ENCODE measurements around the gene FFAR3. TPM values are rescaled to one million over a fixed set of nuclear protein-coding genes. Genes with fewer than 3 reads are reported as not detected.
A peak's percentile ranks its signal among the peaks of the same experiment; 100 is the strongest.

FFAR3 gene
- total RNA-seq, 1 experiment from 2014 or later: not detected

GRCh38 chr19:35314031-35314430 lies 44.2 kb upstream of the FFAR3 start:
- Histone ChIP-seq H2AFZ (ENCODE audit: low read length) (no peak overlapping the region), H3K9me3 (ENCODE audit: low read length) (no peaks in the 10 kb centered on the region), H3K27ac (ENCODE audit: low read length) (no peak overlapping the region), H3K79me2 (ENCODE audit: low read length) (no peaks in the 10 kb centered on the region), H3K27me3 (ENCODE audit: low read length) (no peaks in the 10 kb centered on the region), H3K9me2 (replicated peaks; ENCODE audit: insufficient read depth, low read length) (no peaks in the 10 kb centered on the region), H3K36me3 (ENCODE audit: insufficient read depth, low read length) (no peaks in the 10 kb centered on the region), H3K4me2 (ENCODE audit: low read depth, low read length, poor library complexity, severe bottlenecking) (no peak overlapping the region), H3K9ac (ENCODE audit: low read length) (no peak overlapping the region), H3K4me1 (ENCODE audit: low read length) (peaks cover 16% of the 10 kb centered on the region), H4K20me1 (ENCODE audit: insufficient read depth, low read depth, low read length) (no peaks in the 10 kb centered on the region), H3K4me3 (ENCODE audit: low read length) (no peak overlapping the region)
- no peak for DNase-seq

GRCh38 chr19:35314858-35315470 lies 43.3 kb upstream of the FFAR3 start:
- Histone ChIP-seq H3K9me2 (replicated peaks; ENCODE audit: insufficient read depth, low read length) (no peaks in the 10 kb centered on the region), H3K4me1 (ENCODE audit: low read length) (peaks cover 22% of the 10 kb centered on the region), H3K9me3 (ENCODE audit: low read length) (no peaks in the 10 kb centered on the region), H3K27ac (ENCODE audit: low read length) (no peak overlapping the region), H3K9ac (ENCODE audit: low read length) (no peak overlapping the region), H3K27me3 (ENCODE audit: low read length) (no peaks in the 10 kb centered on the region), H3K4me2 (ENCODE audit: low read depth, low read length, poor library complexity, severe bottlenecking) (no peak overlapping the region), H2AFZ (ENCODE audit: low read length) (no peak overlapping the region), H4K20me1 (ENCODE audit: insufficient read depth, low read depth, low read length) (no peaks in the 10 kb centered on the region), H3K4me3 (ENCODE audit: low read length) (no peak overlapping the region), H3K79me2 (ENCODE audit: low read length) (no peaks in the 10 kb centered on the region), H3K36me3 (ENCODE audit: insufficient read depth, low read length) (no peaks in the 10 kb centered on the region)
- DNase-seq: no peak

DNA sequence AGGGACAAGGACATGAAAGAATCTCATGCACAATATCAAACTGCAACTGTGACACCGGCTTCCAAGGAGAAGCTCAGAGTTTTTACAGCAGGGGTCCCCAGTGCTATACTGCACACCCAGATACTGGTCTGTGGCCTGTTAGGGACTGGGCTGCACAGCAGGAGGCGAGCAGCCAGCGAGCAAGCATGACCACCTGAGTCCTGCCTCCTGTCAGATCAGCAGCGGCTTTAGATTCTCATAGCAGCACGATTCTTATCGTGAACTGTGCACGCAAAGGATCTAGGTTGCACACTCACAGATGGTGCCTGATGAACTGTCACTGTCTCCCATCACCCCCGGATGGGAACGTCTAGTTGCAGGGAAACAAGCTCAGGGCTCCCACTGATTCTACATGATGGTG lies 42.4 kb upstream of the FFAR3 start:
- Histone ChIP-seq H3K9me2 (replicated peaks; ENCODE audit: insufficient read depth, low read length) (no peaks in the 10 kb centered on the region), H3K36me3 (ENCODE audit: insufficient read depth, low read length) (no peaks in the 10 kb centered on the region), H3K27ac (ENCODE audit: low read length) (no peak overlapping the region), H3K4me3 (ENCODE audit: low read length) (no peak overlapping the region), H3K4me1 (ENCODE audit: low read length) (peaks cover 31% of the 10 kb centered on the region), H3K79me2 (ENCODE audit: low read length) (no peaks in the 10 kb centered on the region), H4K20me1 (ENCODE audit: insufficient read depth, low read depth, low read length) (no peaks in the 10 kb centered on the region), H3K27me3 (ENCODE audit: low read length) (no peaks in the 10 kb centered on the region), H3K9me3 (ENCODE audit: low read length) (no peaks in the 10 kb centered on the region), H3K4me2 (ENCODE audit: low read depth, low read length, poor library complexity, severe bottlenecking) (no peak overlapping the region), H2AFZ (ENCODE audit: low read length) (no peak overlapping the region), H3K9ac (ENCODE audit: low read length) (no peak overlapping the region)
- DNase-seq: peak; percentile 61

DNA sequence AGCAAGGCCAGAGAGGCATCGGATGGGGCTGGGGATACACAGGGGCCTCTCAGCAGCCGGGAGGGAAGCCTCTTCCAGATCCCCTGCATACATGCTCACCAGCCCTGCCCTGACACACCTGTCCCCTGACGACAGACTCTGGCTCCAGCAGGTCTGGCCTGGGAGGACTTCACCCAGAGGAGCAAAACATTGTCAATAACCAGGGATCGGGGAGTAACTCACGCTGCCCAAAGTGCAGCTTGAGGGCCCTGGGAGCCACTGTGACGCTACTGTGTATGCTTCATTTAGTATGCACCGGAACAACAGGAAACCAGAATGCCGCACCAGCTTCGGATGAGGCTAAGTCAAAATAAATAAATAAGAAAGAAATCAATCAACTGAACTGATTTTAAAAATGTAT lies 41.7 kb upstream of the FFAR3 start:
- Histone ChIP-seq H3K9me2 (replicated peaks; ENCODE audit: insufficient read depth, low read length) (no peaks in the 10 kb centered on the region), H3K79me2 (ENCODE audit: low read length) (no peaks in the 10 kb centered on the region), H3K9ac (ENCODE audit: low read length) (no peak overlapping the region), H3K27ac (ENCODE audit: low read length) (no peak overlapping the region), H4K20me1 (ENCODE audit: insufficient read depth, low read depth, low read length) (no peaks in the 10 kb centered on the region), H3K4me3 (ENCODE audit: low read length) (no peak overlapping the region), H3K4me1 (ENCODE audit: low read length) (peaks cover 38% of the 10 kb centered on the region), H3K27me3 (ENCODE audit: low read length) (no peaks in the 10 kb centered on the region), H3K36me3 (ENCODE audit: insufficient read depth, low read length) (no peaks in the 10 kb centered on the region), H3K4me2 (ENCODE audit: low read depth, low read length, poor library complexity, severe bottlenecking) (no peak overlapping the region), H2AFZ (ENCODE audit: low read length) (no peak overlapping the region), H3K9me3 (ENCODE audit: low read length) (no peaks in the 10 kb centered on the region)
- no peak for DNase-seq

DNA sequence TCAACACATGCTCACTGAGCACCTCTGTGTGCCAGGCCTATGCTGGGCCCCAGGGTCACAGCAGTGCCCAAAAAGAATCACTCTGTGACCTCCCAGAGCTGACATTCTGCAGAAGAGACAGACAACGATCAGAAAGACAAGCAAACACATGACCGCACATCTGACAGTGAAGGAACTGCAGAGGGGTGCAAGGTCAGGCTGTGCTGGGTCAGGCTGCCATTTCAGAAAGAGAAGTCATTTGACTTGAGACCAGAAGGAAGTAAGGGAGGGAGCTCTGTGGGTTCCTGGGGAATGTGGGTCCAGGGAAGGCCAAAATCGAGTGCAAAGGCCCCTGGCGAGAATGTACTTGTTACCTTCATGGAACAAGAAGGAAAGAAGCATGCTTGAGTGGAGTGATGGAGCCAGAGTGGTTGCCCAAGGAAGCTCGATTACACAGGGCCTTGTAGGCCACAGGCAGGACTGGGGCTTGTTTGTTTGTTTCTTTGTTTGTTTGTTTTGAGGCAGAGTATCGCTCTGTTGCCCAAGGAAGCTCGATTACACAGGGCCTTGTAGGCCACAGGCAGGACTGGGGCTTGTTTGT lies 40.7 kb upstream of the FFAR3 start:
- Histone ChIP-seq H4K20me1 (ENCODE audit: insufficient read depth, low read depth, low read length) (no peaks in the 10 kb centered on the region), H2AFZ (ENCODE audit: low read length) (no peak overlapping the region), H3K4me2 (ENCODE audit: low read depth, low read length, poor library complexity, severe bottlenecking) (no peak overlapping the region), H3K9ac (ENCODE audit: low read length) (no peak overlapping the region), H3K27ac (ENCODE audit: low read length) (no peak overlapping the region), H3K79me2 (ENCODE audit: low read length) (no peaks in the 10 kb centered on the region), H3K9me2 (replicated peaks; ENCODE audit: insufficient read depth, low read length) (no peaks in the 10 kb centered on the region), H3K27me3 (ENCODE audit: low read length) (no peaks in the 10 kb centered on the region), H3K36me3 (ENCODE audit: insufficient read depth, low read length) (no peaks in the 10 kb centered on the region), H3K4me3 (ENCODE audit: low read length) (no peak overlapping the region), H3K9me3 (ENCODE audit: low read length) (peaks cover 4% of the 10 kb centered on the region), H3K4me1 (ENCODE audit: low read length) (peaks cover 41% of the 10 kb centered on the region)
- no peak for DNase-seq

DNA sequence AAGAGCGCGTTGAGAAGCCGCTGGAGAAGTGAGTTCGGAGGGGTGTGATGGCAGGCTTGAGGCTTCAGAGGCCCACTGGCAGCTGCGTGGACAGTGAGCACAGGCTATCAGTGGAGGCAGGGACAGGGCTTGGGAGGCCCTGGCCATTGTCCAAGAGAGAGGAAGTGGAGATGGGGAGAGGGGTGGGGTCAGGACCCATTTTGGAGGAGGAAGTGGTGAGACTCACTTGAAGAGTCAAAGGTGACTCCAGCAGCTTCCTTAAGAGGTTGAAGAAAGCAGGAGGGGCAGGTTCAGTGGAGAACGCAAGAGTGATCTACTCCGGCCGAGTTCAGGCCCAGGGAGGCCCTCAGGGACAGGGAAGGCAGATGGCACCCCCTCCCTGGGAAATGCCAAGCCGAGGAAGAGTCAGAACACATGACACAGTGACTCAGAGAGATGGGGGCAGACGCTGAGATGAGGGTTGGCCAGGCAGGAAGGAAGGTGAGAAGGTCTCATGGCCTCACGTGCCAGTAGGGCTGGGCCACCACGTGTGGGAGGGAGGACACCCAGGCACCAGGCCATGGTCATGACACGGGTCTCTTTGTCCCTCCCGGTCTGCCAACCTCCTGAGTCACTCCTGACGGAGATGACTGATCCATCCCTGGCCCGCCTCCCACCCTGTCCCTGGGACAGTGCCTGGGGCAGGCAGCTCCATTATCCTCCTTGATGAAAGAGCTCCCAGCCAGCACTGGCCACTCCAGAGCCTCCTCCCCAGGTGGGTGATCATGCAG lies 39.4 kb upstream of the FFAR3 start:
- no peak for DNase-seq
- Histone ChIP-seq H2AFZ (ENCODE audit: low read length) (no peak overlapping the region), H3K9ac (ENCODE audit: low read length) (peak overlapping the region; percentile 12; the same call in 1 of the 2 replicates), H4K20me1 (ENCODE audit: insufficient read depth, low read depth, low read length) (no peaks in the 10 kb centered on the region), H3K4me1 (ENCODE audit: low read length) (peaks cover 49% of the 10 kb centered on the region), H3K27me3 (ENCODE audit: low read length) (no peaks in the 10 kb centered on the region), H3K9me2 (replicated peaks; ENCODE audit: insufficient read depth, low read length) (no peaks in the 10 kb centered on the region), H3K36me3 (ENCODE audit: insufficient read depth, low read length) (no peaks in the 10 kb centered on the region), H3K27ac (ENCODE audit: low read length) (peak overlapping the region; percentile 73; the same call in 1 of the 2 replicates), H3K4me2 (ENCODE audit: low read depth, low read length, poor library complexity, severe bottlenecking) (peak overlapping the region; percentile 70), H3K4me3 (ENCODE audit: low read length) (no peak overlapping the region), H3K9me3 (ENCODE audit: low read length) (peaks cover 4% of the 10 kb centered on the region), H3K79me2 (ENCODE audit: low read length) (no peaks in the 10 kb centered on the region)

GRCh38 chr19:35320065-35320713 lies 38.1 kb upstream of the FFAR3 start:
- H2AFZ ChIP-seq (ENCODE audit: low read length): no peak overlapping the region
- no peaks in the 10 kb centered on the region for H3K79me2 ChIP-seq (ENCODE audit: low read length)
- H4K20me1 ChIP-seq (ENCODE audit: insufficient read depth, low read depth, low read length): no peaks in the 10 kb centered on the region
- peaks cover 63% of the 10 kb centered on the region for H3K4me1 ChIP-seq (ENCODE audit: low read length)
- H3K36me3 ChIP-seq (ENCODE audit: insufficient read depth, low read length): no peaks in the 10 kb centered on the region
- peak overlapping the region; percentile 73 for H3K27ac ChIP-seq (ENCODE audit: low read length)
- DNase-seq: peak; percentile 87
- peak overlapping the region; percentile 51 for H3K4me3 ChIP-seq (ENCODE audit: low read length)
- H3K9me2 ChIP-seq (replicated peaks; ENCODE audit: insufficient read depth, low read length): no peaks in the 10 kb centered on the region
- no peaks in the 10 kb centered on the region for H3K27me3 ChIP-seq (ENCODE audit: low read length)
- H3K9me3 ChIP-seq (ENCODE audit: low read length): peaks cover 4% of the 10 kb centered on the region
- peak overlapping the region; percentile 70 for H3K4me2 ChIP-seq (ENCODE audit: low read depth, low read length, poor library complexity, severe bottlenecking)
- peak overlapping the region; percentile 55 for H3K9ac ChIP-seq (ENCODE audit: low read length)

- peak overlapping the region; percentile 70 for H3K4me2 ChIP-seq (ENCODE audit: low read depth, low read length, poor library complexity, severe bottlenecking)
- no peaks in the 10 kb centered on the region for H3K27me3 ChIP-seq (ENCODE audit: low read length)
- H2AFZ ChIP-seq (ENCODE audit: low read length): no peak overlapping the region
- H3K9me2 ChIP-seq (replicated peaks; ENCODE audit: insufficient read depth, low read length): no peaks in the 10 kb centered on the region
- H3K36me3 ChIP-seq (ENCODE audit: insufficient read depth, low read length): no peaks in the 10 kb centered on the region
- H3K27ac ChIP-seq (ENCODE audit: low read length): peak overlapping the region; percentile 73
- H3K4me3 ChIP-seq (ENCODE audit: low read length): no peak overlapping the region
- no peaks in the 10 kb centered on the region for H3K79me2 ChIP-seq (ENCODE audit: low read length)
- H3K9ac ChIP-seq (ENCODE audit: low read length): peak overlapping the region; percentile 55
- DNase-seq: peak; percentile 63
- H3K9me3 ChIP-seq (ENCODE audit: low read length): peaks cover 4% of the 10 kb centered on the region
- H4K20me1 ChIP-seq (ENCODE audit: insufficient read depth, low read depth, low read length): no peaks in the 10 kb centered on the region
- peaks cover 71% of the 10 kb centered on the region for H3K4me1 ChIP-seq (ENCODE audit: low read length)
Measured at GRCh38 chr19:35321291-35321690, 37.0 kb upstream of the FFAR3 start.

All from Karpas-422 (cell line).